ENCODE data around the gene TCF12. TPM values are rescaled to one million over a fixed set of nuclear protein-coding genes. Genes with fewer than 3 reads are reported as not detected.

TCF12 gene
- total and polyA plus RNA-seq, 2 of the 8 experiments (the other 6 are each of a cell fraction or from before 2014, with no cell fraction given) = 85.8 to 101 TPM

GRCh38 chr15:57012556-57012955 is 94.1 kb downstream of the TCF12 start:
- H3K9ac ChIP-seq (replicated peaks in 1 of 4; ENCODE audit: extremely low read depth in 1 of 4, low read depth in 3 of 4, low read length in 3 of 4) = no peak overlapping the region
- no peak overlapping the region for H3K27ac ChIP-seq (ENCODE audit: low read depth, low read length)
- no peak overlapping the region for H3K14ac ChIP-seq (ENCODE audit: insufficient read length)
- H3K79me2 ChIP-seq (ENCODE audit: control insufficient read depth in 1 of 2, insufficient read depth in 2 of 2, low read length in 2 of 2) = peaks cover 0 to 90% of the 10 kb centered on the region in 2 experiments; a peak in 3 of 4 replicates
- H4K91ac ChIP-seq (replicated peaks; ENCODE audit: insufficient read length, low read length) = no peak overlapping the region
- CTCF ChIA-PET (ENCODE audit: partially characterized antibody) = interaction anchor here (1.2 to 1.6 kb wide), 2 partner anchors 12 to 134 kb away, joined by 4 read pairs; no protein-coding TSS in a partner anchor
- no peak for FAIRE-seq
- POLR2A ChIA-PET (ENCODE audit: partially characterized antibody) = interaction anchor here (0.5 to 1.4 kb wide), 2 partner anchors 75 to 95 kb away, joined by 3 read pairs; no protein-coding TSS in a partner anchor
- no peak overlapping the region for H4K8ac ChIP-seq (ENCODE audit: extremely low read depth, insufficient read depth, low read length)
- no peak overlapping the region for H3K4ac ChIP-seq (replicated peaks; ENCODE audit: insufficient read length, low read depth, low read length)
- H3K27me3 ChIP-seq (replicated peaks in 1 of 4; ENCODE audit: control insufficient read depth in 3 of 4, extremely low read depth in 1 of 4, insufficient read depth in 3 of 4, low read length in 3 of 4) = no peaks in the 10 kb centered on the region
- H3K23ac ChIP-seq (ENCODE audit: insufficient read length) = no peak overlapping the region
- no peak for DNase-seq (ENCODE audit: low read depth in 1 of 2, low spot score in 2 of 2)
- H2BK120ac ChIP-seq (replicated peaks; ENCODE audit: low read depth, low read length) = no peak overlapping the region
- H3K4me2 ChIP-seq (ENCODE audit: insufficient read depth in 1 of 2, low read depth in 2 of 2, low read length in 2 of 2) = no peak overlapping the region
- WGBS, 2 experiments (ENCODE audit: extremely low coverage in 1 of 2, insufficient coverage in 1 of 2, insufficient read length in 1 of 2, insufficient replicate concordance in 2 of 2, low coverage in 1 of 2, low lambda C conversion rate in 2 of 2, missing lambda C conversion rate in 1 of 2) = 95% methylated on average over 3 of the region's 3 CpGs; no CpG with 5 or more reads in 1 of the 2 experiments
- H3K4me1 ChIP-seq (replicated peaks in 1 of 4; ENCODE audit: control insufficient read depth in 3 of 4, insufficient read depth in 4 of 4, low read length in 3 of 4) = peaks cover 1 to 8% (median 5%) of the 10 kb centered on the region in 4 experiments; a peak in 4 of 7 replicates
- no peak overlapping the region for H2BK5ac ChIP-seq (ENCODE audit: low read depth, low read length)
- no peaks in the 10 kb centered on the region for H3K36me3 ChIP-seq (ENCODE audit: control insufficient read depth in 2 of 4, insufficient read depth in 4 of 4, low read length in 3 of 4)
- H3K18ac ChIP-seq (ENCODE audit: extremely low read depth, low read length) = no peak overlapping the region
- H2BK20ac ChIP-seq (ENCODE audit: low read length) = no peak overlapping the region
- H2AK5ac ChIP-seq (ENCODE audit: low read depth, low read length) = no peak overlapping the region
- H3K56ac ChIP-seq (replicated peaks; ENCODE audit: insufficient read length, low read depth, low read length) = no peak overlapping the region
- H3K4me3 ChIP-seq (ENCODE audit: extremely low read depth in 1 of 4, insufficient read depth in 2 of 4, low read depth in 3 of 4, low read length in 4 of 4) = no peak overlapping the region
- no peak overlapping the region for H2BK12ac ChIP-seq (ENCODE audit: low read depth, low read length)
- H3K9me3 ChIP-seq (ENCODE audit: insufficient read depth in 2 of 2, low read depth in 1 of 2, low read length in 1 of 2) = no peaks in the 10 kb centered on the region
- H4K5ac ChIP-seq (ENCODE audit: insufficient read length, low read depth, low read length) = no peak overlapping the region
- H3K23me2 ChIP-seq (ENCODE audit: low read depth, low read length) = no peaks in the 10 kb centered on the region
- H3K79me1 ChIP-seq (ENCODE audit: low read depth, low read length) = peaks cover 3% of the 10 kb centered on the region; the same call in 1 of the 2 replicates
- H2BK15ac ChIP-seq (ENCODE audit: low read length) = no peak overlapping the region
- no peak overlapping the region for H2AFZ ChIP-seq (ENCODE audit: low read length)
- peaks cover 0 to 4% of the 10 kb centered on the region in 2 experiments for H4K20me1 ChIP-seq (replicated peaks in 1 of 2; ENCODE audit: control insufficient read depth in 1 of 2, insufficient read depth in 2 of 2, low read length in 2 of 2)
- TF ChIP-seq SIX5 (IDR thresholded peaks at IDR 0.05; ENCODE audit: low read depth, low read length) = no peak
- TF ChIP-seq, protein P1, sequence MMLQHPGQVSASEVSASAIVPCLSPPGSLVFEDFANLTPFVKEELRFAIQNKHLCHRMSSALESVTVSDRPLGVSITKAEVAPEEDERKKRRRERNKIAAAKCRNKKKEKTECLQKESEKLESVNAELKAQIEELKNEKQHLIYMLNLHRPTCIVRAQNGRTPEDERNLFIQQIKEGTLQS (IDR thresholded peaks at IDR 0.05; ENCODE audit: insufficient read depth, low read depth, low read length) = no peak
- TF ChIP-seq SAP30 (IDR thresholded peaks at IDR 0.05; ENCODE audit: insufficient read depth, insufficient replicate concordance, low read length) = no peak
- TF ChIP-seq CBX8 (IDR thresholded peaks at IDR 0.05; ENCODE audit: borderline replicate concordance, low read depth, low read length) = no peak
- no peak for TF ChIP-seq HDAC2 (IDR thresholded peaks at IDR 0.05; ENCODE audit: borderline replicate concordance in 1 of 2, low read depth in 2 of 2, low read length in 2 of 2)
- TF ChIP-seq MAX (IDR thresholded peaks at IDR 0.05) = no peak
- TF ChIP-seq RXRA (IDR thresholded peaks at IDR 0.05; ENCODE audit: insufficient read depth, low read depth, low read length) = no peak
- TF ChIP-seq, protein P2, sequence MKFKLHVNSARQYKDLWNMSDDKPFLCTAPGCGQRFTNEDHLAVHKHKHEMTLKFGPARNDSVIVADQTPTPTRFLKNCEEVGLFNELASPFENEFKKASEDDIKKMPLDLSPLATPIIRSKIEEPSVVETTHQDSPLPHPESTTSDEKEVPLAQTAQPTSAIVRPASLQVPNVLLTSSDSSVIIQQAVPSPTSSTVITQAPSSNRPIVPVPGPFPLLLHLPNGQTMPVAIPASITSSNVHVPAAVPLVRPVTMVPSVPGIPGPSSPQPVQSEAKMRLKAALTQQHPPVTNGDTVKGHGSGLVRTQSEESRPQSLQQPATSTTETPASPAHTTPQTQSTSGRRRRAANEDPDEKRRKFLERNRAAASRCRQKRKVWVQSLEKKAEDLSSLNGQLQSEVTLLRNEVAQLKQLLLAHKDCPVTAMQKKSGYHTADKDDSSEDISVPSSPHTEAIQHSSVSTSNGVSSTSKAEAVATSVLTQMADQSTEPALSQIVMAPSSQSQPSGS (IDR thresholded peaks at IDR 0.05; ENCODE audit: low read length) = no peak
- TF ChIP-seq PHF8 (conservative IDR thresholded peaks at IDR 0.05; ENCODE audit: low read depth, low read length) = no peak
- TF ChIP-seq KDM1A (IDR thresholded peaks at IDR 0.05; ENCODE audit: borderline replicate concordance, low read length) = no peak
